ENCODE results near the gene TTC19.

GRCh38 chr17:16050844-16051243 is 51.2 kb downstream of the TTC19 start:
- TF ChIP-seq CTCF (IDR thresholded peaks at IDR 0.05): no peak
- TF ChIP-seq POLR2A (IDR thresholded peaks at IDR 0.05): no peak

All from Peyer's patch (tissue), 4 donors.